Islet of Langerhans (tissue), 1 donor: ENCODE results near the gene CERS3.

Source experiments
- FAIRE-seq: peaks from one replicate; lab custom pipeline; 2011; peaks lifted over from hg19 to GRCh38; lab: Jason Lieb, UNC

The CERS3 gene

DNA sequence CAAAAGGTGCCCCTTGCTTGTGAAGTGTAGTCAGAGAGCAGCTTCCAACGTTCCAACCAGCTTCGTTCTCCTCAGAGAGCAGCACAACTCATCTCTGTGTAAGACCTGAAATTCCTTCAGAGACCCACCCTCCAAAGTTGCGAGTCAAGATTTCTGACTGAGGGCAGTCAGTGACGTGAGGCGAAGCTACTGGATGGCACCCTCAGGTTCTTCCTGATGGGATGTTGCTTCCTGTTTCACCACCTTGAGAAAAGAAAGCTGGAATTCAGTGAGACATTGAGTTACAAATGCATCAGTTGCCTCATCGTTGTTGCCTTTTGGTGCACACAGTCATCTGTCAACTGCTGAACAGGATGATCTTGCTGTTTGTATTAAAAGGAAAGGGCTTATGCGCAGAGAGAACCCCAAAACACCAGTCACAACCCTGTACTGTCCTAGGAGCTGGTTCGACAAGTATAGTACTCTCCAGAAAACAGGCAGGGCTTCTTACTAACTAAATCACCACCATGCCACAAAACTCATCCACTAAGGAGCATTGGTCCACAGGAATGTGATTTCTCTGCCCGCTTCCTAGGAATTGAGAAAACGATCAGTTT is at the start of gene CERS3:
Gene CERS3 (minus strand): TSS at position 118 of the 596 bp plus-strand sequence. CDS start 27,101 bp downstream, outside the sequence.
- no peak for FAIRE-seq

GRCh38 chr15:100573526-100573925 is 44.8 kb upstream of the CERS3 start:
- FAIRE-seq = no peak

DNA sequence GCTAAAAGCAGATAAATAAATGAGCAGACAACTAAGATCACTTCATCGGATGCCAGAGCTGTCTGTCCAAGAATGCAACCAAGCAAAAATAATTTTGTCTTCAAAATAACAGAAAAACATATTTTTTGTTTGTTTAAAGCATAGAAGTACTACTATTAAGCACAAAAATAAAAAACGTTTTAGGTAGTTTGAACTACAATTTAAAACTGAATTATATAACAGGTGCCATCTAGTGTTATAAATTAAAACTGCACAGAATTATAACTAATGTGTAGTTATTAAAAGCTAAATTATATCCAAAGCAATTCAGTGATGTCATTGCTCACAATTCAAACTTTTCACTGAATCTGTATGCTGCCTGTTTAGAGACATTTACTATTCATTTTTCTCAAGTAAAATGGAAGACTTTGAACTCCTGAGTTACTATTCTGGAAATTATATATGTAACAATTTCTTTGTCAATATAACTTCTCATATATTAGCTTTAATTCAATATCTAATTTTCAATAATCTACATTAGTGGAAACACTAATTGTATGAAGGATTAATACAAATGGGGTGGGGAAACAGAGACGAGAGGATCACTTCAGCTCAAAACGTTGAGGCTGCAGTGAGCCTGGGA is 43.7 kb upstream of the CERS3 start:
- FAIRE-seq = peak; percentile 99

DNA sequence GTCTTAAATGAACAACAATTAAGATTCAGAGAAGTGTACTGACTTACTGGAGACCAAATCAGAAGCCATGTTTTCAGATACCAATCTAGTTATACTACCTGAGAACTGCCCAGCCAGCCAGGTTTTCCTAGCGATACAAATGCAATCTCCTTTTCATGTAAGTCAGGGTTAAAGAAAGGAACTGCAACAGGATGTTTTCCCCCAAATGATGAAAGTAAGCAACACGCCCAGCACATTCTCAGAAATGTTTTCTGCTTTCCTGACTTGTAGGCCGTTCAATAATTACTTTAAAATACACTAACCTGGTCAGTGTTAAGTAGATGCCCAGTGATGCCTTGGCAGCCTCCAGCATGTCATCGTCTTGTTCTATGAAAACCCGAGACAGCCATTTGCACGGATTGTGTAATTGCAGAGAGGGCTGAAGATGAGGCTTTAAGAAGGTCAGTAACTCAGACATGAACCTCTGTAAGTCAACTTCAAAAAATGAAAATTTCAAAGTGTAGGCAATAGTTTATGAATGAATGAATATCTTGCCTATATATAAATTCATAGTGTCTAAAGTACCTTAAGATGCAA is 42.9 kb upstream of the CERS3 start:
- no peak for FAIRE-seq

DNA sequence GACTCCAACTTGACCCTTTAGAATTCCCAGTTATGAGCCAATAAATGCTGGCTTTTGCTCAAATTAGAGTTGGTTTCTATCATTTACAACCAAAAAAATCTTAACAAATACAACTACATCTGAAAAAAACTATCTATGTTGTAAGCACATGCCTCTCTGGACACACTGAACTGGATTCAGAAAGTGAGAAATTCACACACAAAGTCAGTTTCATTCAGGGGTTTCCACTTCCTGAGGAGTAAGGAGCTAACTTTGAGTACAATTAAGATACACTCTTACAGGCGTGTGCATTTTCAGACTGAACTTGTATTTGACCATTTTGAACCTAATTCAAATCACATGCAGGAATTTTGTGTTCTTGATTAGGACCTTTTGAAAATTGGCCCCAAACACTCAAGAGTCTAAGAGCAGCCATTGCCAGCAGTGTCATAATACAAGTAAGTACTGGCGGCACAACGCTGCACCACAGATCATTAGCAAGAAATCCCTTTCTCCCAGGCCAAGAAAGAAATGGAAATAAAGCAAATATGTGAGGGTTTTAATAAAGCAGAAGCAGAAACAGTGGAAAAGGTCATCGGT is 42.1 kb upstream of the CERS3 start:
- no peak for FAIRE-seq

GRCh38 chr15:100570275-100570674 is 41.5 kb upstream of the CERS3 start:
- no peak for FAIRE-seq

GRCh38 chr15:100569391-100569790 is 40.6 kb upstream of the CERS3 start:
- FAIRE-seq = no peak

DNA sequence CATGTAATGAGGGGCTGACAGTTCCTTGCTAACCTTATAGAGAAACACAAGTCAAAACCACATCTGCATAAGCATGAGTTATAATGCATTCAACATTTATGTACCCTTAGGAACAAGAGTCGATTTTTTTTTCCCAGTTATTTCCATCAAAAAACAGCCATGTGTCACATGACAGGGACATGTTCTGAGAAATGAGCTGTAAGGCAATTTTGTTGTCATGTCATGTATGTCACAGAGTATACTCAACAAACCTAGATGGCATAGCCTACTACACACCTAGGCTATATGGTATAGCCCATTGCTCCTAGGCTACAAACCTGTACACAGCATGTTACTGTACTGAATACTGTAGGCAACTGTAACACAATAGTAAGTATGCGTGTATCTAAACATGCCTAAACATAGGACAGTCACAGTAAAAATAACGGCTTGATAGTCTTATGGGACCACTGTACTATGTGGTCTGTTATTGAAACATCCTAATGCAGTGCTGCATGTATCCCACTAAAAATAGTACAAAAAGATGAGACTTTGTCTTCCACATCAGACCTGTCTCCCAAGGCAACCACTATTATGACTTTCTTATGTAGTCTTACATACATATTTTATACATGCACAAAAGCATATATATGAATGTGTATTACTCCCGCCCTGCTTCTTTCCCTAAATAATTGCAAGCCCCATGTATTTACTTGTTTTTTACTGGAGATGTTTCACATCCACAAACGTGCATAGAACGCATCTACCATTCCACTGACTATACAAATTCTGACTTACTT is 38.3 kb upstream of the CERS3 start:
- no peak for FAIRE-seq

DNA sequence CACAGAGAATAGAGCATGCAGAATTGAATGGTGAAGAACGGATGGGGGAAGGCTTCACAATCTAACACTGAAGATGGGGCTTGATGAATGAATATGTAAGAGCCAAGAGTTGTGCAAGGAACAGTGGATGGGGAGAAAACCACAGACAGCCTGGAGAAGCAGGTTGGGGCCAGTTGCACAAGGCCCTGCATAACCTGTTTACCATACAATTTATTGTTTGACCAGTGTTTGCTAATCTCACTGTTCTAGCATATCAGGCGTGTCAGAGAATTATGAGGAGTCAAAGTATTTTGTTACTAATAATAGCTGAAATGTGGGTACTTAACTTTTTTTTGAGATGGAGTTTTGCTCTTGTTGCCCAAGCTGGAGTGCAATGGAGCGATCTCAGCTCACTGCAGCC is 36.8 kb upstream of the CERS3 start:
- no peak for FAIRE-seq

GRCh38 chr15:100560323-100560722 is 31.6 kb upstream of the CERS3 start:
- no peak for FAIRE-seq

DNA sequence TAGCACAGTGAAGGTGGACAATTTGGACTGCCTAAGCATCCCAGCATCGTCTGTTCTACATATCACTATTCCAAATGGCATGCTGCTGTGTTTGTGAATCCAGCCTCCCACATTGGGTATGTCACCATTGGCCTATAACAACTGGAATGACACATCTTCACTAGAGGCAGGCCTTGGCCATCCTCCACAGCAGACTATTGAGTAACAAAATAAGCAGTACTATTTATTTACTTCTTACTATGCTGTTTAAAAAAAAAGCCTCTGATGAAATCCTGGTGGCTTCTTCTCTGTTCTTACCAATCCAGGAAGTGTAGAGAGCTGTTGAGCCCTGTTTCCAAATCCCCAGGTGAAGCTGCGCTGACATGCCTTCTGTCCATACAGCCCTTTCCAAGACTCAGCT is 30.6 kb upstream of the CERS3 start:
- FAIRE-seq = no peak

DNA sequence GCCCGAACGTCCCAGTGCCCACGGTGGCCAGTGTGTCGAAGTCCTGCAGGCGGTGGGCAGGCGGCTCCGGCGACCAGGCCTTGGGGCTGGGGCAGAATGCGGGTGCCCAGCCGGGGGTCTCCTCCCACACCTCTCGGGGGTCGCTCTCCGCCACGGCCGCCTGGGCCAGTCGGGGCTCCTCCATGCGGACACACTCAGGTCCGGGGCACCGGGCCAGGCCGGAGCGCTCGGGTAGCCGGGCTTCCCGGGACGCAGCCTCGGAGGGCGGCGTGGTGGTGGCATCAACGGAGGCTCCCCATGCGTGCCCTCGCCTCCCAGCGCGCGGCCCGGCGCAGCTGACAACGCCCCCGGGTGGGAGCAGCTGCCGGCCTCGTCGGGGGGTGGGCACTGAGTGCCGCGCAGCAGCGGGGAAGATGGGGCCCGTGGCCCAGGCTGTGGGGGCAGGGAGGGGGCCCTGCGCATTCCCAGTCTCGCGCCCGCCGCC is 30.1 kb upstream of the CERS3 start:
- FAIRE-seq = no peak

- FAIRE-seq = no peak
Measured at GRCh38 chr15:100553468-100553867, 24.7 kb upstream of the CERS3 start.

DNA sequence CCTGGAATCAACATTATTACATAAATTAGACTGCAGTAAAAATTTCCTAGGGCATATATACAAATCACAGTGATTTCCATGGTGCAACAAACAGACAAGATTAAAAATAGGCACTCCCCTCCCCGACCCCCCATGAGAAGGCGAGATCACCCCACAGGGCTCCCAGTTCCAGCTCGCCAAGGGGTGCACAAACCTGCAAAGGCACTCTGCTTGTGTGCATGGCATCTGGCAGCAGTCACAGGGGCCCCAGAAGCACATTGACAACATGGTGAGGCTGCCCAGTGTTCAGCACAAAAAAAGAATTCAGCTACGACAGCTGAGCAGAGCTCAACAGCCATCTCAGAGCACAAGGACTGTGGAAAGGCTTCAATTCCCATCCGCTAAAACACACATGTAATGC is 19.2 kb upstream of the CERS3 start:
- FAIRE-seq = no peak

GRCh38 chr15:100544946-100545345 is 16.2 kb upstream of the CERS3 start:
- no peak for FAIRE-seq

DNA sequence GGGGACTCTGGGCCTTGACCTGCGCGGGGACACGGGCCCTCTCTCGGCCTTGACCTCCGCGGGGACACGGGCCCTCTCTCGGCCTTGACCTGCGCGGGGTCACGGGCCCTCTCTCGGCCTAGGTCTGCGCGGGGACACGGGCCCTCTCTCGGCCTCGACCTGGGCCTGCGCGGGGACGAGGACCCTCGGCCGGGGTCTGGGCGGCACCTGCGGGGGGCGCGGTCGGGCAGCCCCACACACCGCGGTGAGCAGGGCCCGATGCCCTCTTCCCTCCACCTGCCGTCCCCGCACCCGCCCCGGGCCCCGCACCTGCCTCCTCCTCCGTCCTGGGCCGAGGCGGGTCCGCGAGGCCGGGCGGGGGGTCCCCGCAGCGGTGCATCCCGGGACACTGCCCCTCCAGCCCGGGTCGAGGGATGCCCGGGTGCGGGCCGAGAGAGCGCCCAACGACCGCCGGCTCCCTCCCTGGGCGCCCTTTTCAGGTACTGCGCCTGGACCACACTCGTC is 15.6 kb upstream of the CERS3 start:
- FAIRE-seq = no peak

- no peak for FAIRE-seq
Measured at GRCh38 chr15:100542290-100542689, 13.5 kb upstream of the CERS3 start.

- no peak for FAIRE-seq
Measured at GRCh38 chr15:100537331-100537730, 8.6 kb upstream of the CERS3 start.

DNA sequence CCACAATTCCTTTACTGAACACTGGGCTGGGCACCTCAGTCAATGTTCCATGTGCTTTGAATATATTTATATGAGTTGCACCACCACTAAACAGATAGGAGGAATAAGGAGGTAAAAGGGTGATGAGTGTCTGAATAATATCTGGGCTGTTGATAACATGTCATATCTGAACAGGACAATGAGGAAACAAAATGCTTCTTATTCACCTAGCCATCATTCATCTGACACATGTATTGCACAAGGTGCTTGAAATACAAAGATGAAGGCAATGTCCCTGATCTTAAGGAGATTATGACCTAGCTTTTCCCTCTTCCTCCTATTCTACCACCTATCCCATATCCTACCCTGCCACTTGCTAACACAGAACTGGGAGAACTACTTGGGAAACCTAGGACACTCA is 8.0 kb upstream of the CERS3 start:
- no peak for FAIRE-seq

DNA sequence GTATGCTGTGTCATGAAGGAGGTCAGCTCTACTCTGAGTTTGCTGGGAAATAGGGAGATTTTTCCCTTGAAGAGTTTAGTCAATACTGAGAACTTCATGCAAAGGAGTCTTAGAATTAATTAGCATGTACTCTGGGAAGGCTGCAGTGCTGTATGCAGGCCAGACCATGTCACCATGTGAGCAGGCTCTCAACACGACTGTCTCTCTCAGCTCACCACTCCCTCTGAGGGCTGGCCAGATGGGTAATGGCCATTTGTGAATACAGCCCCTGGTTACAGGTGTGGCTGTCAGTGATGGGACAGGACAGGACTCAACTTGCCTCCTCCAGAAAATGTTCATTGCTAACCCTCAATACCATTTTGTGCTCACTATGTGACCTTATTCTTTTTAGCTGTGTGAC is 5.1 kb upstream of the CERS3 start:
- no peak for FAIRE-seq

GRCh38 chr15:100531823-100532327 is 3.1 kb upstream of the CERS3 start:
- FAIRE-seq = no peak

DNA sequence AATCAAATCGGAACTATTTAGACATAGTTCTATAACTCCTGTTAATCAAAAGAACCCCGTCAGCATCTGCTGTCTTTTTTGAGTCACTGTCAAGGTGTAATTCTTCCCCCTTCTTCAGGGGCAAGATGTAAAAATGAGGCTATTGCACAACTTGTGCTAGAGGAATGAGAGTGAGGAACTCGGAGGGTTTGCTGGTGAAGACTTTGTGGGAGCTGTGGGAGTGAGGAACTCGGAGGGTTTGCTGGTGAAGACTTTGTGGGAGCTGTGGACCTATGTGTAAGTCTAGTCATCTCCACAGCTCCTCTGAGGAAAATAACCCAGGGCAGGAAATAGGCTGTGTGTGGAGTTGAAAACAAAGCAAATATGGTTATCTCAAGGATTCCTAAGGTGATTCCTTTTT is 2.5 kb upstream of the CERS3 start:
- no peak for FAIRE-seq
